Measurements from ENCODE around the gene ABCA7. TPM values are rescaled to one million over a fixed set of nuclear protein-coding genes. Genes with fewer than 3 reads are reported as not detected.

The ABCA7 gene
- total and polyA plus RNA-seq, 2 of the 13 experiments (the other 11 are each of a cell fraction or from before 2014, with no cell fraction given): 4.4 to 32.4 TPM

Small RNA genes lying within 50 kb of the gene (small RNA-seq; reads per million reads assigned to genes)
- 0 to 3.9 (median 0.65) reads per million in 3 experiments for gene RNU6-2 (ENCODE audit: insufficient read depth in 2 of 3, insufficient read length in 3 of 3, low read depth in 2 of 3, low replicate concordance in 1 of 3)

Other genes starting within 250 kb of the ABCA7 start
- 188 and 195 TPM in 2 replicates for gene PTBP1, start 242.7 kb upstream of the ABCA7 start, total RNA-seq (2016; rRNA removed; fragmentation: Illumina TruSeq; extraction: Trizol)
- gene PTBP1, start 242.7 kb upstream of the ABCA7 start, polyA plus RNA-seq (2011; rRNA removed): 288 and 314 TPM in 2 replicates
- 0.07 TPM in 1 of 2 replicates, not detected in the other for gene PLPPR3, start 218.2 kb upstream of the ABCA7 start, total RNA-seq (2016; rRNA removed; fragmentation: Illumina TruSeq; extraction: Trizol)
- gene PLPPR3, start 218.2 kb upstream of the ABCA7 start, polyA plus RNA-seq (2011; rRNA removed): 0.16 and 0.17 TPM in 2 replicates
- gene AZU1, start 212.3 kb upstream of the ABCA7 start, total RNA-seq (2016; rRNA removed; fragmentation: Illumina TruSeq; extraction: Trizol): not detected in 2 replicates
- 0.08 TPM in 1 of 2 replicates, not detected in the other for gene AZU1, start 212.3 kb upstream of the ABCA7 start, polyA plus RNA-seq (2011; rRNA removed)
- gene PRTN3, start 199.1 kb upstream of the ABCA7 start, total RNA-seq (2016; rRNA removed; fragmentation: Illumina TruSeq; extraction: Trizol): not detected in 2 replicates
- 0.10 TPM in 1 of 2 replicates, not detected in the other for gene PRTN3, start 199.1 kb upstream of the ABCA7 start, polyA plus RNA-seq (2011; rRNA removed)
- not detected in 2 replicates for gene ELANE, start 187.8 kb upstream of the ABCA7 start, total RNA-seq (2016; rRNA removed; fragmentation: Illumina TruSeq; extraction: Trizol)
- not detected in 2 replicates for gene ELANE, start 187.8 kb upstream of the ABCA7 start, polyA plus RNA-seq (2011; rRNA removed)
- gene CFD, start 180.4 kb upstream of the ABCA7 start, total RNA-seq (2016; rRNA removed; fragmentation: Illumina TruSeq; extraction: Trizol): 3.6 and 4.6 TPM in 2 replicates
- gene CFD, start 180.4 kb upstream of the ABCA7 start, polyA plus RNA-seq (2011; rRNA removed): 2.3 and 3.9 TPM in 2 replicates
- 14.8 and 18.4 TPM in 2 replicates for gene MED16, start 146.9 kb upstream of the ABCA7 start, total RNA-seq (2016; rRNA removed; fragmentation: Illumina TruSeq; extraction: Trizol)
- 13.3 and 16.9 TPM in 2 replicates for gene MED16, start 146.9 kb upstream of the ABCA7 start, polyA plus RNA-seq (2011; rRNA removed)
- under 0.01 TPM in 1 of 2 replicates, not detected in the other for gene RNU6-9, start 146.6 kb upstream of the ABCA7 start, total RNA-seq (2016; rRNA removed; fragmentation: Illumina TruSeq; extraction: Trizol)
- not detected in 2 replicates for gene RNU6-9, start 146.6 kb upstream of the ABCA7 start, polyA plus RNA-seq (2011; rRNA removed)
- 21.8 and 26.2 TPM in 2 replicates for gene R3HDM4, start 126.9 kb upstream of the ABCA7 start, total RNA-seq (2016; rRNA removed; fragmentation: Illumina TruSeq; extraction: Trizol)
- 26.9 and 40.4 TPM in 2 replicates for gene R3HDM4, start 126.9 kb upstream of the ABCA7 start, polyA plus RNA-seq (2011; rRNA removed)
- 3.9 and 10.2 TPM in 2 replicates for gene KISS1R, start 122.8 kb upstream of the ABCA7 start, total RNA-seq (2016; rRNA removed; fragmentation: Illumina TruSeq; extraction: Trizol)
- 1.1 and 1.5 TPM in 2 replicates for gene KISS1R, start 122.8 kb upstream of the ABCA7 start, polyA plus RNA-seq (2011; rRNA removed)
- gene ARID3A, start 114.1 kb upstream of the ABCA7 start, total RNA-seq (2016; rRNA removed; fragmentation: Illumina TruSeq; extraction: Trizol): 53.8 and 71.3 TPM in 2 replicates
- 77.9 and 102 TPM in 2 replicates for gene ARID3A, start 114.1 kb upstream of the ABCA7 start, polyA plus RNA-seq (2011; rRNA removed)
- gene WDR18, start 55.8 kb upstream of the ABCA7 start, total RNA-seq (2016; rRNA removed; fragmentation: Illumina TruSeq; extraction: Trizol): 47.6 and 49.7 TPM in 2 replicates
- 36.4 and 44.6 TPM in 2 replicates for gene WDR18, start 55.8 kb upstream of the ABCA7 start, polyA plus RNA-seq (2011; rRNA removed)
- gene GRIN3B, start 39.7 kb upstream of the ABCA7 start, total RNA-seq (2016; rRNA removed; fragmentation: Illumina TruSeq; extraction: Trizol): 0.07 TPM in 1 of 2 replicates, not detected in the other
- 0.20 and 0.34 TPM in 2 replicates for gene GRIN3B, start 39.7 kb upstream of the ABCA7 start, polyA plus RNA-seq (2011; rRNA removed)
- 20.5 and 64.7 TPM in 2 replicates for gene TMEM259, start 19.0 kb upstream of the ABCA7 start, total RNA-seq (2016; rRNA removed; fragmentation: Illumina TruSeq; extraction: Trizol)
- 164 and 232 TPM in 2 replicates for gene TMEM259, start 19.0 kb upstream of the ABCA7 start, polyA plus RNA-seq (2011; rRNA removed)
- under 0.01 TPM in 1 of 2 replicates, not detected in the other for gene RNU6-2, start 18.6 kb upstream of the ABCA7 start, total RNA-seq (2016; rRNA removed; fragmentation: Illumina TruSeq; extraction: Trizol)
- gene RNU6-2, start 18.6 kb upstream of the ABCA7 start, polyA plus RNA-seq (2011; rRNA removed): not detected in 2 replicates
- 70.0 and 84.5 TPM in 2 replicates for gene CNN2, start 13.5 kb upstream of the ABCA7 start, total RNA-seq (2016; rRNA removed; fragmentation: Illumina TruSeq; extraction: Trizol)
- gene CNN2, start 13.5 kb upstream of the ABCA7 start, polyA plus RNA-seq (2011; rRNA removed): 58.1 and 63.6 TPM in 2 replicates
- 0.48 and 0.84 TPM in 2 replicates for gene ARHGAP45, start 27.1 kb downstream of the ABCA7 start, total RNA-seq (2016; rRNA removed; fragmentation: Illumina TruSeq; extraction: Trizol)
- gene ARHGAP45, start 27.1 kb downstream of the ABCA7 start, polyA plus RNA-seq (2011; rRNA removed): 32.0 and 40.3 TPM in 2 replicates
- gene POLR2E, start 55.3 kb downstream of the ABCA7 start, total RNA-seq (2016; rRNA removed; fragmentation: Illumina TruSeq; extraction: Trizol): 140 TPM in 2 replicates
- 272 and 305 TPM in 2 replicates for gene POLR2E, start 55.3 kb downstream of the ABCA7 start, polyA plus RNA-seq (2011; rRNA removed)
- 426 and 535 TPM in 2 replicates for gene GPX4, start 63.9 kb downstream of the ABCA7 start, total RNA-seq (2016; rRNA removed; fragmentation: Illumina TruSeq; extraction: Trizol)
- 613 and 728 TPM in 2 replicates for gene GPX4, start 63.9 kb downstream of the ABCA7 start, polyA plus RNA-seq (2011; rRNA removed)
- gene SBNO2, start 134.2 kb downstream of the ABCA7 start, total RNA-seq (2016; rRNA removed; fragmentation: Illumina TruSeq; extraction: Trizol): 5.8 and 10.4 TPM in 2 replicates
- 8.6 and 10.8 TPM in 2 replicates for gene SBNO2, start 134.2 kb downstream of the ABCA7 start, polyA plus RNA-seq (2011; rRNA removed)
- 28.4 and 43.6 TPM in 2 replicates for gene STK11, start 165.7 kb downstream of the ABCA7 start, total RNA-seq (2016; rRNA removed; fragmentation: Illumina TruSeq; extraction: Trizol)
- gene STK11, start 165.7 kb downstream of the ABCA7 start, polyA plus RNA-seq (2011; rRNA removed): 27.5 and 40.8 TPM in 2 replicates
- 0.27 and 1.2 TPM in 2 replicates for gene CBARP, start 197.9 kb downstream of the ABCA7 start, total RNA-seq (2016; rRNA removed; fragmentation: Illumina TruSeq; extraction: Trizol)
- gene CBARP, start 197.9 kb downstream of the ABCA7 start, polyA plus RNA-seq (2011; rRNA removed): 1.4 and 2.8 TPM in 2 replicates
- gene ATP5F1D, start 201.6 kb downstream of the ABCA7 start, total RNA-seq (2016; rRNA removed; fragmentation: Illumina TruSeq; extraction: Trizol): 78.7 and 88.0 TPM in 2 replicates
- gene ATP5F1D, start 201.6 kb downstream of the ABCA7 start, polyA plus RNA-seq (2011; rRNA removed): 39.4 and 49.3 TPM in 2 replicates
- gene MIDN, start 208.5 kb downstream of the ABCA7 start, total RNA-seq (2016; rRNA removed; fragmentation: Illumina TruSeq; extraction: Trizol): 8.4 and 10.7 TPM in 2 replicates
- gene MIDN, start 208.5 kb downstream of the ABCA7 start, polyA plus RNA-seq (2011; rRNA removed): 18.0 and 19.6 TPM in 2 replicates
- 133 and 135 TPM in 2 replicates for gene CIRBP, start 229.2 kb downstream of the ABCA7 start, total RNA-seq (2016; rRNA removed; fragmentation: Illumina TruSeq; extraction: Trizol)
- 140 and 177 TPM in 2 replicates for gene CIRBP, start 229.2 kb downstream of the ABCA7 start, polyA plus RNA-seq (2011; rRNA removed)
- 21.9 and 31.3 TPM in 2 replicates for gene FAM174C, start 235.4 kb downstream of the ABCA7 start, total RNA-seq (2016; rRNA removed; fragmentation: Illumina TruSeq; extraction: Trizol)
- gene FAM174C, start 235.4 kb downstream of the ABCA7 start, polyA plus RNA-seq (2011; rRNA removed): 19.5 and 21.2 TPM in 2 replicates
- 4.3 and 9.9 TPM in 2 replicates for gene EFNA2, start 245.8 kb downstream of the ABCA7 start, total RNA-seq (2016; rRNA removed; fragmentation: Illumina TruSeq; extraction: Trizol)
- gene EFNA2, start 245.8 kb downstream of the ABCA7 start, polyA plus RNA-seq (2011; rRNA removed): 6.0 and 11.1 TPM in 2 replicates

All from HepG2 (cell line).